Heart left ventricle (tissue), 16 donors: ENCODE data around the gene CFAP45. TPM values are rescaled to one million over a fixed set of nuclear protein-coding genes. Genes with fewer than 3 reads are reported as not detected.

ENCODE experiments used
- ATAC-seq, 4 donors: fragments of 200-7000 bp; cut with Tn5 transposase; one replicate each; pipeline ENCODE4 v1.9.1; 2020 to 2022; ENCODE audit warnings: moderate library complexity in 4 of 4, mild to moderate bottlenecking in 3 of 4, moderate number of reproducible peaks in 1 of 4
- DNase-seq, 5 donors: peaks; one replicate each; pipeline ENCODE4 v3.0.0-alpha.2; 2020
- H3K27ac ChIP-seq, 12 donors: fragments of 200-600 bp; sonication (generic) in 4 of 12; one replicate each; pipeline versions ENCODE4 v1.5.0 to v1.8.0; 2016 to 2022; ENCODE audit warnings: mild to moderate bottlenecking in 2 of 12
- H3K27me3 ChIP-seq, 9 donors: fragments of 200-600 bp; sonication (generic) in 2 of 9; one replicate each; pipeline versions ENCODE4 v1.5.1 to v1.8.0; 2016 to 2022; ENCODE audit warnings: mild to moderate bottlenecking in 3 of 9
- H3K36me3 ChIP-seq, 9 donors: fragments of 200-600 bp; sonication (generic) in 2 of 9; one replicate each; pipeline versions ENCODE4 v1.5.0 to v1.8.0; 2018 to 2022; ENCODE audit warnings: mild to moderate bottlenecking in 2 of 9
- H3K4me1 ChIP-seq, 12 donors: fragments of 200-600 bp; sonication (generic) in 4 of 12; one replicate each; pipeline versions ENCODE4 v1.5.0 to v1.8.0; 2016 to 2022; ENCODE audit warnings: mild to moderate bottlenecking in 3 of 12
- H3K4me3 ChIP-seq, 12 donors: fragments of 200-600 bp; sonication (generic) in 4 of 12; one replicate each; pipeline versions ENCODE4 v1.5.0 to v1.8.0; 2017 to 2022; ENCODE audit warnings: mild to moderate bottlenecking in 9 of 12, moderate library complexity in 4 of 12
- H3K9me3 ChIP-seq, 12 donors: fragments of 200-600 bp; sonication (generic) in 4 of 12; one replicate each; pipeline versions ENCODE4 v1.5.0 to v1.8.0; 2016 to 2022; ENCODE audit warnings: mild to moderate bottlenecking in 1 of 12
- CTCF ChIP-seq, 12 donors: fragments of 200-600 bp; sonication (generic) in 4 of 12; IDR thresholded peaks; one replicate each; pipeline versions ENCODE4 v1.5.0 to v1.8.0; 2018 to 2022; ENCODE audit warnings: antibody characterized with exemption in 12 of 12, mild to moderate bottlenecking in 5 of 12
- POLR2A ChIP-seq, 2 donors: fragments of 450-650 bp; IDR thresholded peaks; one replicate each; pipeline ENCODE4 v1.6.1; 2017; ENCODE audit warnings: antibody characterized with exemption in 2 of 2, mild to moderate bottlenecking in 2 of 2, moderate library complexity in 2 of 2
- WGBS, 4 donors: extraction: QIAGEN DNeasy Blood & Tissue Kit in 2 of 4; methylation state at CpG; one replicate each; pipeline versions ENCODE4 v1.1.5 to v1.1.7; 2013 to 2018; 5-methylcytosine and 5-hydroxymethylcytosine counted together
- intact Hi-C, 10 donors: fragments of 100-400 bp; cut with DNase I; formaldehyde crosslinking; loops; one replicate each; pipeline versions ENCODE4 v1.11.1 to v1.14.2; 2022
- polyA plus RNA-seq, 2 donors: library from polyadenylated mRNA; stranded (reverse); fragments of 200-250 nt; gene quantifications; one replicate each; pipeline ENCODE4 v1.2.3, GENCODE V29; 2013
- total RNA-seq, 9 donors: library from RNA; depleted of rRNA in 2 of 9; stranded (reverse); fragments of >200 nt in 2 of 9; fragmentation: NEBNext Ultra II Directional in 3 of 9; extraction: Animal tissue kit (Norgen Biotek cat#: 25700) in 3 of 9; gene quantifications; one replicate each; pipeline versions ENCODE4 v1.1.0 to v1.2.4, GENCODE V29; 2016 to 2023
- donor health status: ischemic (EF 13 %, LVEDD 7.1; RV severe dilation, severe dysfunction).
- donor health status: healthy with polysubstance abuse.
- donor health status: DM: no; HTN: yes; CAD: no.
- donor health status: DM: no; HTN: no; CAD: no.
- donor health status: ischemic (EF 25% LVEDD 6.9; RV normal size, moderate dysfunction).
- donor health status: ischemic (EF 25% LVEDD 5.7; RV mildly dilated, moderate dysfunction).
- donor health status: healthy.
- donor health status: DM: yes; HTN: yes; CAD: no.
- donor health status: ischemic (EF 35%, LVEDD 5.7; RV mildly dilated, moderate dysfunction).
- donor health status: nonischemic (EF 11% LVEDD 7.7; RV severe dilation, severe dysfunction).
- donor health status: DM: yes; HTN: yes; CAD: no.
- donor health status: PGD.
- donor health status: ischemic (EF 29% LVEDD 5.4; RV normal size, mild dysfunction).
- donor health status: nonischemic (EF 23%, LVEDD 6.1; RV moderate dilation, normal function).

Gene CFAP45
- total and polyA plus RNA-seq, 11 donors = 0.29 to 1.8 (median 0.62) TPM; not detected in 2

- 92 to 99% (median 95%) methylated on average over 3 of the region's 3 CpGs for WGBS, 4 donors
- DNase-seq (no peak), ATAC-seq (no peak)
- no peaks in the 10 kb centered on the region for H3K9me3 ChIP-seq
- H3K36me3 ChIP-seq = no peaks in the 10 kb centered on the region
- H3K4me3 ChIP-seq = no peak overlapping the region
- intact Hi-C loops = loop anchor here in 2 of 10 donors (5.0 to 10.0 kb wide), 2 partner anchors 39 to 97 kb away; no protein-coding TSS in a partner anchor
- H3K4me1 ChIP-seq = peaks cover 0 to 11% (median 3%) of the 10 kb centered on the region in 12 donors
- TF ChIP-seq POLR2A (IDR thresholded peaks at IDR 0.05) (no peak), CTCF (IDR thresholded peaks at IDR 0.05) (no peak)
- peaks cover 0 to 3% (median 0%) of the 10 kb centered on the region in 9 donors for H3K27me3 ChIP-seq
- H3K27ac ChIP-seq = no peak overlapping the region
These were observed 31.8 kb upstream of the CFAP45 start for GRCh38 chr1:159931795-159932173.

- peaks cover 0 to 9% (median 5%) of the 10 kb centered on the region in 12 donors for H3K4me1 ChIP-seq
- TF ChIP-seq CTCF (IDR thresholded peaks at IDR 0.05) = no peak
- H3K27me3 ChIP-seq = no peaks in the 10 kb centered on the region
- no peak overlapping the region for H3K27ac ChIP-seq
- WGBS, 4 donors = 89 to 94% (median 93%) methylated on average over 4 to 13 of the region's 13 CpGs
- H3K9me3 ChIP-seq = no peaks in the 10 kb centered on the region
- ATAC-seq (no peak), DNase-seq (no peak)
- intact Hi-C loops = loop anchor here in 2 of 10 donors (5.0 to 10.0 kb wide), 2 partner anchors 39 to 96 kb away; no protein-coding TSS in a partner anchor
- H3K4me3 ChIP-seq = no peak overlapping the region
- no peaks in the 10 kb centered on the region for H3K36me3 ChIP-seq
These were observed 31.3 kb upstream of the CFAP45 start for GRCh38 chr1:159931101-159931794.

- DNase-seq (no peak), ATAC-seq (no peak)
- intact Hi-C loops = loop anchor here in 2 of 10 donors (5.0 to 10.0 kb wide), 2 partner anchors 38 to 96 kb away; no protein-coding TSS in a partner anchor
These were observed 30.7 kb upstream of the CFAP45 start for GRCh38 chr1:159930634-159931033.

More at GRCh38 chr1:159930634-159931033, 30.7 kb upstream of the CFAP45 start:
- Histone ChIP-seq H3K4me3 (no peak overlapping the region), H3K9me3 (no peaks in the 10 kb centered on the region), H3K4me1 (peaks cover 0 to 12% (median 9%) of the 10 kb centered on the region in 12 donors), H3K27me3 (no peaks in the 10 kb centered on the region), H3K27ac (no peak overlapping the region), H3K36me3 (no peaks in the 10 kb centered on the region)
- 92 to 94% (median 93%) methylated on average over 6 to 8 of the region's 8 CpGs for WGBS, 4 donors
- TF ChIP-seq POLR2A (IDR thresholded peaks at IDR 0.05) (no peak), CTCF (IDR thresholded peaks at IDR 0.05) (no peak)
